Measurements from ENCODE around the gene SPART.
"Not testable (repeated sequence)": the region's sequence is repeated elsewhere in the genome, so short reads cannot be mapped to it uniquely, and the experiment has no call there.

Gene SPART

GRCh38 chr13:36331280-36331679 is 14.9 kb downstream of the SPART start:
- TF ChIP-seq CTCF (IDR thresholded peaks at IDR 0.05; ENCODE audit: insufficient read depth, missing control alignments): no peak
- DNase-seq (ENCODE audit: insufficient read length, low spot score) (no peak), FAIRE-seq (no peak)

GRCh38 chr13:36329361-36329760 is 16.8 kb downstream of the SPART start:
- DNase-seq (ENCODE audit: insufficient read length, low spot score) (no peak), FAIRE-seq (no peak)
- TF ChIP-seq CTCF (IDR thresholded peaks at IDR 0.05; ENCODE audit: insufficient read depth, missing control alignments): no peak

GRCh38 chr13:36328821-36329220 is 17.4 kb downstream of the SPART start:
- FAIRE-seq (no peak), DNase-seq (ENCODE audit: insufficient read length, low spot score) (no peak)
- TF ChIP-seq CTCF (IDR thresholded peaks at IDR 0.05; ENCODE audit: insufficient read depth, missing control alignments): no peak

GRCh38 chr13:36325912-36326311 is 20.3 kb downstream of the SPART start:
- TF ChIP-seq CTCF (IDR thresholded peaks at IDR 0.05; ENCODE audit: insufficient read depth, missing control alignments): no peak
- FAIRE-seq: no peak
- no peak for DNase-seq (ENCODE audit: insufficient read length, low spot score)

- not testable (repeated sequence) for FAIRE-seq; DNase-seq (ENCODE audit: insufficient read length, low spot score)
These were observed 21.3 kb downstream of the SPART start for GRCh38 chr13:36324881-36325280.

GRCh38 chr13:36323951-36324566 is 22.1 kb downstream of the SPART start:
- TF ChIP-seq CTCF (IDR thresholded peaks at IDR 0.05; ENCODE audit: insufficient read depth, missing control alignments): no peak
- no peak for FAIRE-seq
- DNase-seq (ENCODE audit: insufficient read length, low spot score): no peak

- no peak for FAIRE-seq
- no peak for TF ChIP-seq CTCF (IDR thresholded peaks at IDR 0.05; ENCODE audit: insufficient read depth, missing control alignments)
- no peak for DNase-seq (ENCODE audit: insufficient read length, low spot score)
These were observed 22.8 kb downstream of the SPART start for GRCh38 chr13:36323408-36323807.

- not testable (repeated sequence) for FAIRE-seq; DNase-seq (ENCODE audit: insufficient read length, low spot score)
These were observed 26.4 kb downstream of the SPART start for GRCh38 chr13:36319793-36320192.

All from D721Med (cell line).